Measurements from ENCODE around the gene ADCY2.

GRCh38 chr5:7529880-7530279 lies 133.9 kb downstream of the ADCY2 start:
- TF ChIP-seq CTCF (IDR thresholded peaks at IDR 0.05) (no peak), POLR2A (IDR thresholded peaks at IDR 0.05) (no peak)
